ENCODE data around the gene MME.

The MME gene

GRCh38 chr3:155083313-155083905, 3.3 kb downstream of the MME start:
- Histone ChIP-seq H3K36me3 (ENCODE audit: control insufficient read depth, insufficient read depth, low read length) (peaks cover 3% of the 10 kb centered on the region), H3K27ac (ENCODE audit: low read depth, low read length, severe bottlenecking) (no peak overlapping the region), H3K4me3 (ENCODE audit: extremely low read depth, insufficient read depth, low read length, poor library complexity, severe bottlenecking) (no peak overlapping the region), H3K4me1 (ENCODE audit: control insufficient read depth, insufficient read depth, low read length, poor library complexity, severe bottlenecking) (peaks cover 12% of the 10 kb centered on the region), H3K9me3 (ENCODE audit: control insufficient read depth, low read length) (no peaks in the 10 kb centered on the region)
- no CpG with 5 or more reads among the region's 2 CpGs for WGBS, 2 experiments (ENCODE audit: insufficient coverage in 2 of 2)

GRCh38 chr3:155084567-155084966, 4.4 kb downstream of the MME start:
- Histone ChIP-seq H3K27ac (ENCODE audit: low read depth, low read length, severe bottlenecking) (no peak overlapping the region), H3K4me1 (ENCODE audit: control insufficient read depth, insufficient read depth, low read length, poor library complexity, severe bottlenecking) (peaks cover 12% of the 10 kb centered on the region), H3K9me3 (ENCODE audit: control insufficient read depth, low read length) (no peaks in the 10 kb centered on the region), H3K36me3 (ENCODE audit: control insufficient read depth, insufficient read depth, low read length) (peaks cover 3% of the 10 kb centered on the region), H3K4me3 (ENCODE audit: extremely low read depth, insufficient read depth, low read length, poor library complexity, severe bottlenecking) (no peak overlapping the region)
- no CpG with 5 or more reads among the region's 2 CpGs for WGBS, 2 experiments (ENCODE audit: insufficient coverage in 2 of 2)

GRCh38 chr3:155086051-155086450, 5.9 kb downstream of the MME start:
- Histone ChIP-seq H3K4me3 (ENCODE audit: extremely low read depth, insufficient read depth, low read length, poor library complexity, severe bottlenecking) (no peak overlapping the region), H3K27ac (ENCODE audit: low read depth, low read length, severe bottlenecking) (no peak overlapping the region), H3K4me1 (ENCODE audit: control insufficient read depth, insufficient read depth, low read length, poor library complexity, severe bottlenecking) (peaks cover 5% of the 10 kb centered on the region), H3K36me3 (ENCODE audit: control insufficient read depth, insufficient read depth, low read length) (peaks cover 3% of the 10 kb centered on the region), H3K9me3 (ENCODE audit: control insufficient read depth, low read length) (no peaks in the 10 kb centered on the region)
- WGBS, 2 experiments (ENCODE audit: insufficient coverage in 2 of 2), result 83 to 100% methylated on average over 1 of the region's 1 CpG

GRCh38 chr3:155088706-155089345, 8.7 kb downstream of the MME start:
- no peaks in the 10 kb centered on the region for H3K4me1 ChIP-seq (ENCODE audit: control insufficient read depth, insufficient read depth, low read length, poor library complexity, severe bottlenecking)
- WGBS, 2 experiments (ENCODE audit: insufficient coverage in 2 of 2), result 40% methylated on average over 1 of the region's 2 CpGs; no CpG with 5 or more reads in 1 of the 2 experiments
- no peaks in the 10 kb centered on the region for H3K9me3 ChIP-seq (ENCODE audit: control insufficient read depth, low read length)
- H3K27ac ChIP-seq (ENCODE audit: low read depth, low read length, severe bottlenecking), result no peak overlapping the region
- H3K36me3 ChIP-seq (ENCODE audit: control insufficient read depth, insufficient read depth, low read length), result peaks cover 3% of the 10 kb centered on the region
- no peak overlapping the region for H3K4me3 ChIP-seq (ENCODE audit: extremely low read depth, insufficient read depth, low read length, poor library complexity, severe bottlenecking)

- 87% methylated on average over 5 to 6 of the region's 7 CpGs for WGBS, 2 experiments (ENCODE audit: insufficient coverage in 2 of 2)
- no peaks in the 10 kb centered on the region for H3K36me3 ChIP-seq (ENCODE audit: control insufficient read depth, insufficient read depth, low read length)
These were observed 9.4 kb downstream of the MME start for GRCh38 chr3:155089495-155089894.

GRCh38 chr3:155093261-155093660, 13.1 kb downstream of the MME start:
- H3K36me3 ChIP-seq (ENCODE audit: control insufficient read depth, insufficient read depth, low read length), result no peaks in the 10 kb centered on the region

More at GRCh38 chr3:155089495-155089894, 9.4 kb downstream of the MME start:
- Histone ChIP-seq H3K9me3 (ENCODE audit: control insufficient read depth, low read length) (no peaks in the 10 kb centered on the region), H3K4me1 (ENCODE audit: control insufficient read depth, insufficient read depth, low read length, poor library complexity, severe bottlenecking) (no peaks in the 10 kb centered on the region), H3K4me3 (ENCODE audit: extremely low read depth, insufficient read depth, low read length, poor library complexity, severe bottlenecking) (no peak overlapping the region), H3K27ac (ENCODE audit: low read depth, low read length, severe bottlenecking) (no peak overlapping the region)

GRCh38 chr3:155096303-155097008, 16.3 kb downstream of the MME start:
- 88 to 98% methylated on average over 3 of the region's 4 CpGs for WGBS, 2 experiments (ENCODE audit: insufficient coverage in 2 of 2)
- no peaks in the 10 kb centered on the region for H3K36me3 ChIP-seq (ENCODE audit: control insufficient read depth, insufficient read depth, low read length)
- H3K27ac ChIP-seq (ENCODE audit: low read depth, low read length, severe bottlenecking), result no peak overlapping the region
- no peaks in the 10 kb centered on the region for H3K9me3 ChIP-seq (ENCODE audit: control insufficient read depth, low read length)
- no peak overlapping the region for H3K4me3 ChIP-seq (ENCODE audit: extremely low read depth, insufficient read depth, low read length, poor library complexity, severe bottlenecking)
- no peaks in the 10 kb centered on the region for H3K4me1 ChIP-seq (ENCODE audit: control insufficient read depth, insufficient read depth, low read length, poor library complexity, severe bottlenecking)

More at GRCh38 chr3:155093261-155093660, 13.1 kb downstream of the MME start:
- WGBS, 2 experiments (ENCODE audit: insufficient coverage in 2 of 2), result 91 to 95% methylated on average over 4 to 6 of the region's 7 CpGs
- no peaks in the 10 kb centered on the region for H3K9me3 ChIP-seq (ENCODE audit: control insufficient read depth, low read length)
- no peak overlapping the region for H3K4me3 ChIP-seq (ENCODE audit: extremely low read depth, insufficient read depth, low read length, poor library complexity, severe bottlenecking)
- no peak overlapping the region for H3K27ac ChIP-seq (ENCODE audit: low read depth, low read length, severe bottlenecking)
- H3K4me1 ChIP-seq (ENCODE audit: control insufficient read depth, insufficient read depth, low read length, poor library complexity, severe bottlenecking), result no peaks in the 10 kb centered on the region

GRCh38 chr3:155097009-155097349, 16.9 kb downstream of the MME start:
- Histone ChIP-seq H3K36me3 (ENCODE audit: control insufficient read depth, insufficient read depth, low read length) (no peaks in the 10 kb centered on the region), H3K4me1 (ENCODE audit: control insufficient read depth, insufficient read depth, low read length, poor library complexity, severe bottlenecking) (no peaks in the 10 kb centered on the region), H3K4me3 (ENCODE audit: extremely low read depth, insufficient read depth, low read length, poor library complexity, severe bottlenecking) (no peak overlapping the region), H3K27ac (ENCODE audit: low read depth, low read length, severe bottlenecking) (no peak overlapping the region), H3K9me3 (ENCODE audit: control insufficient read depth, low read length) (no peaks in the 10 kb centered on the region)
- WGBS, 2 experiments (ENCODE audit: insufficient coverage in 2 of 2), result 67 to 100% methylated on average over 1 to 2 of the region's 2 CpGs

- Histone ChIP-seq H3K27ac (ENCODE audit: low read depth, low read length, severe bottlenecking) (no peak overlapping the region), H3K9me3 (ENCODE audit: control insufficient read depth, low read length) (no peaks in the 10 kb centered on the region), H3K4me1 (ENCODE audit: control insufficient read depth, insufficient read depth, low read length, poor library complexity, severe bottlenecking) (no peaks in the 10 kb centered on the region), H3K4me3 (ENCODE audit: extremely low read depth, insufficient read depth, low read length, poor library complexity, severe bottlenecking) (no peak overlapping the region), H3K36me3 (ENCODE audit: control insufficient read depth, insufficient read depth, low read length) (no peaks in the 10 kb centered on the region)
- 80% methylated on average over 1 of the region's 2 CpGs for WGBS, 2 experiments (ENCODE audit: insufficient coverage in 2 of 2)
These were observed 21.3 kb downstream of the MME start for GRCh38 chr3:155101398-155101797.

- 67 to 89% methylated on average over 1 to 2 of the region's 2 CpGs for WGBS, 2 experiments (ENCODE audit: insufficient coverage in 2 of 2)
- Histone ChIP-seq H3K9me3 (ENCODE audit: control insufficient read depth, low read length) (no peaks in the 10 kb centered on the region), H3K36me3 (ENCODE audit: control insufficient read depth, insufficient read depth, low read length) (no peaks in the 10 kb centered on the region), H3K4me3 (ENCODE audit: extremely low read depth, insufficient read depth, low read length, poor library complexity, severe bottlenecking) (no peak overlapping the region), H3K4me1 (ENCODE audit: control insufficient read depth, insufficient read depth, low read length, poor library complexity, severe bottlenecking) (no peaks in the 10 kb centered on the region), H3K27ac (ENCODE audit: low read depth, low read length, severe bottlenecking) (no peak overlapping the region)
These were observed 22.2 kb downstream of the MME start for GRCh38 chr3:155102329-155102728.

GRCh38 chr3:155103686-155104085, 23.6 kb downstream of the MME start:
- H3K4me3 ChIP-seq (ENCODE audit: extremely low read depth, insufficient read depth, low read length, poor library complexity, severe bottlenecking), result no peak overlapping the region
- 93 to 100% methylated on average over 1 to 2 of the region's 2 CpGs for WGBS, 2 experiments (ENCODE audit: insufficient coverage in 2 of 2)
- no peaks in the 10 kb centered on the region for H3K9me3 ChIP-seq (ENCODE audit: control insufficient read depth, low read length)
- no peaks in the 10 kb centered on the region for H3K4me1 ChIP-seq (ENCODE audit: control insufficient read depth, insufficient read depth, low read length, poor library complexity, severe bottlenecking)
- no peaks in the 10 kb centered on the region for H3K36me3 ChIP-seq (ENCODE audit: control insufficient read depth, insufficient read depth, low read length)
- H3K27ac ChIP-seq (ENCODE audit: low read depth, low read length, severe bottlenecking), result no peak overlapping the region

All from mesodermal cell (in vitro differentiated cells).